ENCODE measurements around the gene NTM.

The NTM gene

GRCh38 chr11:132284611-132285010 is 914.2 kb downstream of the NTM start:
- no peak for TF ChIP-seq ZNF274 (IDR thresholded peaks at IDR 0.05; ENCODE audit: low read depth, low read length)
- H3K4me3 ChIP-seq (ENCODE audit: low read length) = no peak overlapping the region

- no peak overlapping the region for H3K4me3 ChIP-seq (ENCODE audit: low read length)
- no peak for TF ChIP-seq ZNF274 (IDR thresholded peaks at IDR 0.05; ENCODE audit: low read depth, low read length)
These were observed 915.2 kb downstream of the NTM start for GRCh38 chr11:132285631-132286030.

GRCh38 chr11:132286106-132286505 is 915.7 kb downstream of the NTM start:
- H3K4me3 ChIP-seq (ENCODE audit: low read length) = no peak overlapping the region
- no peak for TF ChIP-seq ZNF274 (IDR thresholded peaks at IDR 0.05; ENCODE audit: low read depth, low read length)

GRCh38 chr11:132288036-132288435 is 917.6 kb downstream of the NTM start:
- H3K4me3 ChIP-seq (ENCODE audit: low read length) = no peak overlapping the region
- no peak for TF ChIP-seq ZNF274 (IDR thresholded peaks at IDR 0.05; ENCODE audit: low read depth, low read length)

GRCh38 chr11:132289590-132290256 is 919.3 kb downstream of the NTM start:
- H3K4me3 ChIP-seq (ENCODE audit: low read length) = no peak overlapping the region
- no peak for TF ChIP-seq ZNF274 (IDR thresholded peaks at IDR 0.05; ENCODE audit: low read depth, low read length)

GRCh38 chr11:132293586-132293985 is 923.2 kb downstream of the NTM start:
- H3K4me3 ChIP-seq (ENCODE audit: low read length) = no peak overlapping the region
- TF ChIP-seq ZNF274 (IDR thresholded peaks at IDR 0.05; ENCODE audit: low read depth, low read length) = no peak

GRCh38 chr11:132296946-132297610 is 926.7 kb downstream of the NTM start:
- no peak for TF ChIP-seq ZNF274 (IDR thresholded peaks at IDR 0.05; ENCODE audit: low read depth, low read length)

GRCh38 chr11:132298357-132298756 is 927.9 kb downstream of the NTM start:
- no peak overlapping the region for H3K4me3 ChIP-seq (ENCODE audit: low read length)
- TF ChIP-seq ZNF274 (IDR thresholded peaks at IDR 0.05; ENCODE audit: low read depth, low read length) = no peak

More at GRCh38 chr11:132296946-132297610, 926.7 kb downstream of the NTM start:
- H3K4me3 ChIP-seq (ENCODE audit: low read length) = no peak overlapping the region

GRCh38 chr11:132300283-132300682 is 929.9 kb downstream of the NTM start:
- H3K4me3 ChIP-seq (ENCODE audit: low read length) = no peak overlapping the region
- no peak for TF ChIP-seq ZNF274 (IDR thresholded peaks at IDR 0.05; ENCODE audit: low read depth, low read length)

GRCh38 chr11:132301465-132301864 is 931.0 kb downstream of the NTM start:
- no peak for TF ChIP-seq ZNF274 (IDR thresholded peaks at IDR 0.05; ENCODE audit: low read depth, low read length)
- H3K4me3 ChIP-seq (ENCODE audit: low read length) = no peak overlapping the region

GRCh38 chr11:132301900-132302299 is 931.5 kb downstream of the NTM start:
- no peak for TF ChIP-seq ZNF274 (IDR thresholded peaks at IDR 0.05; ENCODE audit: low read depth, low read length)
- no peak overlapping the region for H3K4me3 ChIP-seq (ENCODE audit: low read length)

- H3K4me3 ChIP-seq (ENCODE audit: low read length) = no peak overlapping the region
- no peak for TF ChIP-seq ZNF274 (IDR thresholded peaks at IDR 0.05; ENCODE audit: low read depth, low read length)
These were observed 937.0 kb downstream of the NTM start for GRCh38 chr11:132307309-132308020.

GRCh38 chr11:132310390-132311375 is 940.3 kb downstream of the NTM start:
- H3K4me3 ChIP-seq (ENCODE audit: low read length) = no peak overlapping the region
- TF ChIP-seq ZNF274 (IDR thresholded peaks at IDR 0.05; ENCODE audit: low read depth, low read length) = no peak

- TF ChIP-seq ZNF274 (IDR thresholded peaks at IDR 0.05; ENCODE audit: low read depth, low read length) = no peak
- no peak overlapping the region for H3K4me3 ChIP-seq (ENCODE audit: low read length)
These were observed 941.3 kb downstream of the NTM start for GRCh38 chr11:132311703-132312102.
